Measurements from ENCODE around the gene LCLAT1.

GRCh38 chr2:30488012-30488659 lies 41.1 kb downstream of the LCLAT1 start:
- TF ChIP-seq CTCF (conservative IDR thresholded peaks at IDR 0.05; ENCODE audit: low read length): no peak
- no peak for TF ChIP-seq EZH2phosphoT487 (IDR thresholded peaks at IDR 0.05; ENCODE audit: borderline replicate concordance, low read depth, low read length)

Data from OCI-LY7 (cell line).